HG03439 (cell line): ENCODE measurements around the gene HUNK.

Experiments
- ATAC-seq: cut with Tn5 transposase; IDR thresholded peaks from one replicate; pipeline ENCODE4 v1.9.1; 2021; ENCODE audit warnings: mild to moderate bottlenecking, moderate library complexity; ENCODE audit not compliant: unreplicated experiment

The HUNK gene

DNA sequence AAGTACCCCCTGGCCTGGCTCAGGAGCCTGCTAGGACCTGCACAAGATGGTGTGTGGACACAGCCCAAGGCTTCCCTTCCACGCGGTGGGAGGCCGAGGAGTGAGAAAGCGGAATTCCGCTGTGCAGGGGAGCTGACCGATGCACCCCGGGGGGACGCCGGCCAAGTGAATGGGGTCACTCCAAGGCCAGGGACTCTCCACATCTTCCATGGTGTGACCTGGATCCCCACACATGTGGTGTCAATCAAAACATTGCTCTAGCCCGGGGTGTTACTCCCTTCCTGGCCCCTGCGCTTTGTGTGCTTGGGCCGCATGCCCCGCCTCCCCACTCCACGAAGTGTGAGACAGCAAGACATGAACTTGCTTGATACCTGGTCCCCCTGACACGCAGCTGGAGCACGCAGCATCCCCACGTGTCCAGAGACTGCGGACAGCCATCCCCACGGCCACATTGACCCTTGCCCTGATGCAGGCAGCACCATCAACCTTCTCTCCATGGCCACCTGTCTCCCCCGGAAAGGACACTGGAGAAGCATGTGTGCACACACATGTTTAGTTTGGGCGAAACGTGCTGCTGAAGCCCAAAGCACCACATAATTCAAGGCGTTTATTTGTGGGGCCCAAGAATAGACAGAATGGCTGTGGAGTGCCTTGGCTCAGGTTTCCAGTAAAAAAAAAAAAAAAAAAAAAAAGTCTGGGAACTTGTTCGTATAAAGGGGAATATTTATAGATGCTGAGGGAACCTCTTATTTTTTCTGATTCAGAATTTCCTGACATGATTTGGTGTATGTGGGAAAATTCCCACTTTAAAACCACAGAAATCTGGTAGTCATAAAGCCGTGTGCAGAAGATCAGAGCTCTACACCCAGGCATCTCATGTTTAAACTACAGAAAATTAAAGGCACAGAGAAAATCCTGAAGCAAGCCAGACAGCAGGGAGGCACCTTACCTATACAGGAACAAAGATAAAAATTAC lies 171.7 kb downstream of the HUNK start:
- ATAC-seq = no peak

DNA sequence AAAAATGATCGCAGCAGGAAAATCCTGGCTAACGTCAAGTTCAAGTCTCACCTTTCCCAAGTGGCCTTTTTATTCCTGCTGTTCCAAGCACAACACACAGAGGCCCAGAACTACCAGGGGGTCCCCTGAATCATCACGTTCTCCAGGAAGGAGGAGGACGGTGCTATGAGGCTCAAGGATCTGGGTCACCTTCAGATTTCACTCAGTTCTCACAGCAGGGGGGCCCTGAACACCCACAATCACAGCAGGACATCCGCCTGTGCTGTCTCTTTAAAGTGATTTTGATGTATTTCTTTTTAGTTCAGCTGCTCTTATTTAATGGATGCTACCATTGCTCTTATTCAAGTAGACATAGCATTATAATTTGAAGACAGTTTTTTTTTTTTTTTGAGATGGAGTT lies 173.4 kb downstream of the HUNK start:
- ATAC-seq = no peak

DNA sequence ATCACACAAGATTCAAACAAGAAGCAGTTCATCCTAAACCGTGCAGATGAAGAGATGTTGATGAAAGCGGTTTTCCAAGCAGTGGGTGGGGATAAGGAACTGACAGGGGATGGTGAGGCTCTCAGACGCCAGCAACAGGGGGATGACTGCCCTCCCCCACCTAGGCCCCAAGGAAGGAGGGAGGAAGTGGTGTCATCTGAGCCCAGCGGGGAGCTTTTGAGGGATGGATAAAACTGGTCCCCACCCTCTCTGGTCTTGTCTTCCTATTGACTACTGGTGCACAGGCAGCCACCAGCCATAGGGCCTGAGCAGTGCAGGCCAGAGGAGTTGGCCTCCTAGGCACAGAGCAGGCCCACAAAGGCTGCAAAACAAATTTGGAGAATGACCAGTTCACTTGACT lies 175.5 kb downstream of the HUNK start:
- no peak for ATAC-seq
